ENCODE data around the gene PRKCB. TPM values are rescaled to one million over a fixed set of nuclear protein-coding genes. Genes with fewer than 3 reads are reported as not detected.

PRKCB gene
- polyA plus RNA-seq, 3 donors: 57.4 to 87.4 (median 75.5) TPM

- Histone ChIP-seq H3K27ac (ENCODE audit: low read depth in 1 of 2, low read length in 2 of 2) (peak overlapping the region in 1 of 2 donors; percentile 49), H3K4me2 (replicated peaks; ENCODE audit: extremely low read depth, low read length, poor library complexity, severe bottlenecking) (no peak overlapping the region), H4K20me1 (ENCODE audit: insufficient read depth, low read length) (peaks cover 100% of the 10 kb centered on the region), H3K36me3 (replicated peaks in 1 of 2; ENCODE audit: control insufficient read depth in 1 of 2, insufficient read depth in 2 of 2, low read length in 2 of 2) (peaks cover 19 to 53% of the 10 kb centered on the region in 2 donors), H2AFZ (ENCODE audit: insufficient read depth, low read depth, low read length, poor library complexity, severe bottlenecking) (no peak overlapping the region), H3K27me3 (ENCODE audit: control insufficient read depth in 2 of 2, insufficient read depth in 2 of 2, low read length in 2 of 2) (no peaks in the 10 kb centered on the region), H3K4me1 (ENCODE audit: control insufficient read depth in 1 of 2, insufficient read depth in 2 of 2, low read length in 2 of 2) (peaks cover 27 to 40% of the 10 kb centered on the region in 2 donors), H3K9ac (ENCODE audit: insufficient read depth, low read length, poor library complexity, severe bottlenecking) (no peak overlapping the region), H3K4me3 (replicated peaks in 1 of 3; ENCODE audit: low read depth in 2 of 3, low read length in 3 of 3) (no peak overlapping the region), H3K9me3 (replicated peaks in 1 of 2; ENCODE audit: control insufficient read depth in 1 of 2, insufficient read depth in 1 of 2, low read length in 2 of 2) (no peaks in the 10 kb centered on the region), H3K79me2 (ENCODE audit: insufficient read depth, low read length) (peaks cover 18% of the 10 kb centered on the region)
- no peaks in the 10 kb centered on the region for H3K27me3 Mint-ChIP-seq (ENCODE audit: low read depth in 3 of 3)
- WGBS (ENCODE audit: insufficient coverage): 14% methylated on average over 5 of the region's 6 CpGs
- no peak for DNase-seq
- no peaks in the 10 kb centered on the region for H3K9me3 Mint-ChIP-seq
- H3K4me1 Mint-ChIP-seq: peaks cover 48% of the 10 kb centered on the region
- intact Hi-C loops (cut with micrococcal nuclease): no loop called here
- peak overlapping the region in 3 of 7 donors; percentile 5 to 67 (median 44) for H3K27ac Mint-ChIP-seq
- H3K36me3 Mint-ChIP-seq: peaks cover 43 to 58% of the 10 kb centered on the region in 2 donors
- TF ChIP-seq CTCF (IDR thresholded peaks at IDR 0.05): no peak
- H3K4me3 Mint-ChIP-seq: no peak overlapping the region
These were observed 169.8 kb downstream of the PRKCB start for GRCh38 chr16:24005577-24005976.

GRCh38 chr16:24007391-24007790, 171.6 kb downstream of the PRKCB start:
- Histone ChIP-seq H3K36me3 (replicated peaks in 1 of 2; ENCODE audit: control insufficient read depth in 1 of 2, insufficient read depth in 2 of 2, low read length in 2 of 2) (peaks cover 19 to 56% of the 10 kb centered on the region in 2 donors), H3K4me2 (replicated peaks; ENCODE audit: extremely low read depth, low read length, poor library complexity, severe bottlenecking) (no peak overlapping the region), H3K4me3 (replicated peaks in 1 of 3; ENCODE audit: low read depth in 2 of 3, low read length in 3 of 3) (no peak overlapping the region), H3K27ac (ENCODE audit: low read depth in 1 of 2, low read length in 2 of 2) (peak overlapping the region in 1 of 2 donors; percentile 67), H3K9ac (ENCODE audit: insufficient read depth, low read length, poor library complexity, severe bottlenecking) (no peak overlapping the region), H3K79me2 (ENCODE audit: insufficient read depth, low read length) (peaks cover 23% of the 10 kb centered on the region), H2AFZ (ENCODE audit: insufficient read depth, low read depth, low read length, poor library complexity, severe bottlenecking) (no peak overlapping the region), H4K20me1 (ENCODE audit: insufficient read depth, low read length) (peaks cover 100% of the 10 kb centered on the region), H3K9me3 (replicated peaks in 1 of 2; ENCODE audit: control insufficient read depth in 1 of 2, insufficient read depth in 1 of 2, low read length in 2 of 2) (no peaks in the 10 kb centered on the region), H3K27me3 (ENCODE audit: control insufficient read depth in 2 of 2, insufficient read depth in 2 of 2, low read length in 2 of 2) (no peaks in the 10 kb centered on the region), H3K4me1 (ENCODE audit: control insufficient read depth in 1 of 2, insufficient read depth in 2 of 2, low read length in 2 of 2) (peaks cover 29 to 42% of the 10 kb centered on the region in 2 donors)
- Mint-ChIP-seq H3K36me3 (peaks cover 52 to 64% of the 10 kb centered on the region in 2 donors), H3K4me3 (no peak overlapping the region), H3K9me3 (no peaks in the 10 kb centered on the region), H3K27ac (peak overlapping the region in 1 of 7 donors; percentile 85), H3K27me3 (ENCODE audit: low read depth in 3 of 3) (no peaks in the 10 kb centered on the region), H3K4me1 (peaks cover 51% of the 10 kb centered on the region)
- intact Hi-C loops (cut with micrococcal nuclease): no loop called here
- TF ChIP-seq CTCF (IDR thresholded peaks at IDR 0.05): no peak
- DNase-seq: no peak
- 95% methylated on average over 6 of the region's 7 CpGs for WGBS (ENCODE audit: insufficient coverage)

Measured in CD14-positive monocyte (primary cell).